ENCODE data around the gene EXOSC5.
A peak's percentile ranks its signal among the peaks of the same experiment; 100 is the strongest.
"Not testable (repeated sequence)": the region's sequence is repeated elsewhere in the genome, so short reads cannot be mapped to it uniquely, and the experiment has no call there.

The EXOSC5 gene

GRCh38 chr19:41439441-41440222 lies 42.5 kb upstream of the EXOSC5 start, which contains the start of gene DMAC2:
Gene DMAC2 (minus strand): TSS chr19:41439912. CDS start chr19:41439899, 13 bp downstream.
- H3K4me3 ChIP-seq (replicated peaks in 1 of 2; ENCODE audit: low read depth in 2 of 2, low read length in 2 of 2): peak within 1 kb of the TSS; percentile 77 to 98
- DNase-seq (ENCODE audit: low read depth in 2 of 2): peak; percentile 98 to 99

DNA sequence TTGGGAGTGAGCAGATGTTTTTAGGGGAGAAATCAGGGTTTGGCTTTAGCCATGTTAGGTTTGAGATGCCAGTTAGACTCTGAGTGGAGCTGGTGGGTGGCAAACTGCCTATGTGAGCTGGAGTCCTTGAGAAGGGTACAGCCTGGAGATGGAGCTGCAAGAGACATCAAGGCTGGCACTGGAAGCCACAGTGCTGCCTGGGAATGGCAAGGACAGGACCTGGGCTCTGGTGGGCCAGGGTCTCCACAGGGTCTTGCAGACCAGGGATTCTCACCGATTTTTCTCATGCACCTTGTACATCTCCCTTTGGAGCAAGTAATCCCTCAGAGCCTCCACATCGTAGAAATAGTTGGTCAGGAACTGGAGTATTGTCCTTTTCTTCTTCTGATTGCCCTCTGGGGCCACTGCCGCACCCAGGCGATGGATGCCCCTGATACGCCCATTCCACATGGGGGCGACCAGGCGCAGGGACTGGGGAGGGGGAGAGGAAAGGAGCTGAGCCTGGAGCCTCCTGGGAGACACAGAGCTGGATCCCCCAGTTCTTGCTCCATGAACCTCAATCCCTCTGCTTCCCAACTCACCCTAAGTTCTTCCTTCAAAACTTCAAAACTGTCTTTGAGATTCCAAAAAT lies 40.9 kb upstream of the EXOSC5 start:
- H3K4me3 ChIP-seq (replicated peaks in 1 of 2; ENCODE audit: low read depth in 2 of 2, low read length in 2 of 2): no peak overlapping the region
- DNase-seq (ENCODE audit: low read depth in 2 of 2): no peak
- TF ChIP-seq, protein P1, sequence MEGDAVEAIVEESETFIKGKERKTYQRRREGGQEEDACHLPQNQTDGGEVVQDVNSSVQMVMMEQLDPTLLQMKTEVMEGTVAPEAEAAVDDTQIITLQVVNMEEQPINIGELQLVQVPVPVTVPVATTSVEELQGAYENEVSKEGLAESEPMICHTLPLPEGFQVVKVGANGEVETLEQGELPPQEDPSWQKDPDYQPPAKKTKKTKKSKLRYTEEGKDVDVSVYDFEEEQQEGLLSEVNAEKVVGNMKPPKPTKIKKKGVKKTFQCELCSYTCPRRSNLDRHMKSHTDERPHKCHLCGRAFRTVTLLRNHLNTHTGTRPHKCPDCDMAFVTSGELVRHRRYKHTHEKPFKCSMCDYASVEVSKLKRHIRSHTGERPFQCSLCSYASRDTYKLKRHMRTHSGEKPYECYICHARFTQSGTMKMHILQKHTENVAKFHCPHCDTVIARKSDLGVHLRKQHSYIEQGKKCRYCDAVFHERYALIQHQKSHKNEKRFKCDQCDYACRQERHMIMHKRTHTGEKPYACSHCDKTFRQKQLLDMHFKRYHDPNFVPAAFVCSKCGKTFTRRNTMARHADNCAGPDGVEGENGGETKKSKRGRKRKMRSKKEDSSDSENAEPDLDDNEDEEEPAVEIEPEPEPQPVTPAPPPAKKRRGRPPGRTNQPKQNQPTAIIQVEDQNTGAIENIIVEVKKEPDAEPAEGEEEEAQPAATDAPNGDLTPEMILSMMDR (IDR thresholded peaks at IDR 0.05; ENCODE audit: low read depth, low read length): no peak

More at GRCh38 chr19:41439441-41440222, 42.5 kb upstream of the EXOSC5 start, which contains the start of gene DMAC2:
- TF ChIP-seq, protein P1 (IDR thresholded peaks at IDR 0.05; ENCODE audit: low read depth, low read length): peak; percentile 53

- no peak overlapping the region for H3K4me3 ChIP-seq (replicated peaks in 1 of 2; ENCODE audit: low read depth in 2 of 2, low read length in 2 of 2)
- DNase-seq (ENCODE audit: low read depth in 2 of 2): no peak
- TF ChIP-seq, protein P1 (IDR thresholded peaks at IDR 0.05; ENCODE audit: low read depth, low read length): no peak
These were observed 39.5 kb upstream of the EXOSC5 start for GRCh38 chr19:41436674-41436951.

GRCh38 chr19:41435936-41436673 lies 38.9 kb upstream of the EXOSC5 start:
- TF ChIP-seq, protein P1 (IDR thresholded peaks at IDR 0.05; ENCODE audit: low read depth, low read length): no peak
- DNase-seq (ENCODE audit: low read depth in 2 of 2): no peak
- no peak overlapping the region for H3K4me3 ChIP-seq (replicated peaks in 1 of 2; ENCODE audit: low read depth in 2 of 2, low read length in 2 of 2)

DNA sequence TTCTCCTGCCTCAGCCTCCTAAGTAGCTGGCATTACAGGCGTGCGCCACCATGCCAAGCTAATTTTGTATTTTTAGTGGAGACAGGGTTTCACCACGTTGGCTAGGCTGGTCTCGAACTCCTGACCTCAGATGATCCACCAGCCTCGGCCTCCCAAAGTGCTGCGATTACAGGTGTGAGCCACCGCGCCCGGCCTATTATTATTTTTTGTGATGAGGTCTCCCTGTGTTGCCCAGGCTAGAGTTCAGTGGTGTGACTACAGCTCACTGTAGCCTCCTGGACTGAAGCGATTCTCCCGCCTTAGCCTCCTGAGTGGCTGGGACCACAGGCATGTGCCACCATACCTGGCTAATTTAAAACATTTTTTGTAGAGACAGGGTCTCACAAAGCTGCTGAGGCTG lies 38.2 kb upstream of the EXOSC5 start:
- DNase-seq (ENCODE audit: low read depth in 2 of 2); H3K4me3 ChIP-seq (replicated peaks in 1 of 2; ENCODE audit: low read depth in 2 of 2, low read length in 2 of 2): not testable (repeated sequence)

GRCh38 chr19:41434450-41434849 lies 37.3 kb upstream of the EXOSC5 start:
- no peak for DNase-seq (ENCODE audit: low read depth in 2 of 2)
- TF ChIP-seq, protein P1 (IDR thresholded peaks at IDR 0.05; ENCODE audit: low read depth, low read length): no peak
- H3K4me3 ChIP-seq (replicated peaks in 1 of 2; ENCODE audit: low read depth in 2 of 2, low read length in 2 of 2): no peak overlapping the region

DNA sequence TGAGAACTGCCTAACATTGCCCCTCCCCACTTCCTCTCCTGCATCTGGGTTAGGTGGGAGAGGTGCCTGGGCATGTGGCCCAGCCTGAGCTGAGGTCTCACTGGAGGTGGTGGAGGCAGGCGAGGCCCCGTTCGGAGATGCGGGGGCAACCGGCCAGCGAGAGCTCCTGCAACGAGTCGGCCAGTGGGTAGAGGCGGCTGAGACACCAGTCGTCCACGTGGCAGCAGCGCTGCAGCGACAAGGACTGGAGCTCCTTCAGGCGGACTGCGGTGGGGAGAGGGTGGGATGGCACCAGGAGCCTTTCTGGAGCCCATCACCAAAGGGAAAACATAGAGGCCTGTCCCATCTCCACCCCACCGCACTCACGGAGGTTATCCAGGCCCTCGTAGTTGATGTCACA lies 36.0 kb upstream of the EXOSC5 start:
- DNase-seq (ENCODE audit: low read depth in 2 of 2): no peak
- no peak overlapping the region for H3K4me3 ChIP-seq (replicated peaks in 1 of 2; ENCODE audit: low read depth in 2 of 2, low read length in 2 of 2)
- TF ChIP-seq, protein P1 (IDR thresholded peaks at IDR 0.05; ENCODE audit: low read depth, low read length): no peak
